Omental fat pad (tissue), 4 donors: ENCODE data around the gene TEAD1. TPM values are rescaled to one million over a fixed set of nuclear protein-coding genes. Genes with fewer than 3 reads are reported as not detected.

Experiments
- ATAC-seq: fragments of 150-250 bp; one replicate; pipeline ENCODE4 v1.9.1; 2016; ENCODE audit warnings: mild to moderate bottlenecking, moderate library complexity; ENCODE audit not compliant: low FRiP score
- DNase-seq: peaks from one replicate; pipeline ENCODE4 v3.0.0-alpha.2; 2019; ENCODE audit warnings: low spot score
- CTCF ChIP-seq, 3 donors: fragments of 450-650 bp; IDR thresholded peaks; one replicate each; pipeline ENCODE4 v1.5.1; 2016 to 2017; ENCODE audit warnings: antibody characterized with exemption in 3 of 3, mild to moderate bottlenecking in 3 of 3, moderate library complexity in 2 of 3
- total RNA-seq, 4 donors: library from RNA; depleted of rRNA; stranded (reverse); fragments of >200 nt; gene quantifications; one replicate each; pipeline ENCODE4 v1.1.0, GENCODE V29; 2016

The TEAD1 gene
- total RNA-seq, 4 donors from 2014 or later = 81.7 to 123 (median 103) TPM

GRCh38 chr11:12801976-12802375, 127.8 kb downstream of the TEAD1 start:
- TF ChIP-seq CTCF (IDR thresholded peaks at IDR 0.05) = no peak
- ATAC-seq (no peak), DNase-seq (no peak)

GRCh38 chr11:12802418-12803085, 128.3 kb downstream of the TEAD1 start:
- ATAC-seq (peak; percentile 62), DNase-seq (peak; percentile 73)
- no peak for TF ChIP-seq CTCF (IDR thresholded peaks at IDR 0.05)

GRCh38 chr11:12803086-12803826, 129.0 kb downstream of the TEAD1 start:
- no peak for TF ChIP-seq CTCF (IDR thresholded peaks at IDR 0.05)
- ATAC-seq (no peak), DNase-seq (no peak)

DNA sequence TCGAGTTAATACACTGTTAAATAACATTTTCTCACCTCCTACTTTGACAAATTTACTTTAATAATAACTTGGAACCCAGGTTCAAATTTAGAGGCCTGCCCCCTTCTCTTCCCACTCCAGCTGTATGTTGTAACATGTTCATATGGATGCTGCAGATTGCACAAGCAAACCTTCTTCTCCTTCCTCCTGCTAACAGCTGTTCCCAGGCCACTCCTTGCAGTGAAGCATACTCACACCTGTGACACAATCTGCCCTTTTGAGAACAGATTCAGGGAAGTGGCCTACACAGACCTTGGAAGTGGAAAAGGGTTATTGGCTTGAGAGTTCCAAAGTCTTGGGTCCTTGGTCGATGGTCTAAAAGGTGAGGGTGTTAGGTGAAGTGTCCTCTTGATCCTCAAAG, 131.9 kb downstream of the TEAD1 start:
- ATAC-seq (no peak), DNase-seq (no peak)
- no peak for TF ChIP-seq CTCF (IDR thresholded peaks at IDR 0.05)

DNA sequence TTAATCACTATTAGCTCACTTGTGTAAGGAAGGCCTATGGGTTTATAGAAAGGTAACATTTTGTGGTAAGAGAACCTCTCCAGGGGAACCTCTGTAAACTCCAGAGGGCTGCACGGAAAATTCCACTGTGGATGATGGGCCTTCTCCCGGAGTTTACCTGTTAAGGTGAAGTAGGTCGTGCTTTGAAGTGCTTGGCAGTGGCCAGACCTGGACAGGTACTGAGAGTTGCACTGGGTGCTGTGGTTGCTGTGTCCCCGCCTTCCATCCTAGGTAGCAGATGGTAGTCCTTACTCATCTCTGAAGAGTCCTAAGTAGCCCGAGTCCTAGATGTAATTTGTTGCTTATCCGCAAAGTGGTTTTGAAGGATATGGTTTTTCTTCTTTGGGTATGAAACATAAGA, 133.4 kb downstream of the TEAD1 start:
- ATAC-seq (no peak), DNase-seq (no peak)
- no peak for TF ChIP-seq CTCF (IDR thresholded peaks at IDR 0.05)

- DNase-seq (no peak), ATAC-seq (no peak)
- no peak for TF ChIP-seq CTCF (IDR thresholded peaks at IDR 0.05)
Observed at GRCh38 chr11:12808519-12808918, 134.3 kb downstream of the TEAD1 start.

DNA sequence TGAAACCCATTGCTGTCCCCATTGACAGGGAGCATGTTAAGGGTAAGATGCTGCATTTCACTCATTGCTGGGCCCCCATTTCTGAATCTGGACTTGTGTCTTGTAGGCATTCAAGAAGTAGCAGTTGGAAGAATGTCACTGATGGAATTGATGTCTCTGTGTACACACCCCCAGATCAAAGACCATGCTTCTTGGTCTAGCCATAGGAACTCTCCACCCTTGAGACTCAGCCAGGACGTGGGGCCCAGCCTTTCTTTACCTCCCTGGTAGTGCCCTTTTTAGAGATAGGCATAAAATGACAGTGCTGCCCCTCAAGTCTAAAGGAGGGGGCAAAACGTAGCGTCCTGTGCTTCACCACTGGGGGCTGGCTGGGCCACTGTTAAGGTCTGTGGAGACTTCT, 135.1 kb downstream of the TEAD1 start:
- DNase-seq = no peak
- no peak for ATAC-seq
- TF ChIP-seq CTCF (IDR thresholded peaks at IDR 0.05) = no peak
